Gastrocnemius medialis (tissue), 4 donors: Measurements from ENCODE around the gene ARSI.

Source experiments
- POLR2A ChIP-seq, 2 donors: fragments of 450-650 bp; IDR thresholded peaks; one replicate each; pipeline ENCODE4 v1.6.1; 2017; ENCODE audit warnings: antibody characterized with exemption in 2 of 2, mild to moderate bottlenecking in 2 of 2, moderate library complexity in 2 of 2
- TF ChIP-seq, protein P1 (sequence below), 5 experiments: fragments of 450-650 bp in 3 of 5; fragments of 200-600 bp in 2 of 5; sonication (generic) in 2 of 5; IDR thresholded peaks in 4 of 5; conservative IDR thresholded peaks in 1 of 5; 1 replicate in 4 of 5; 2 replicates in 1 of 5; pipeline ENCODE4 v1.5.1; 2016 to 2019; ENCODE audit warnings: antibody characterized with exemption in 5 of 5, mild to moderate bottlenecking in 3 of 5, moderate library complexity in 3 of 5

DNA sequence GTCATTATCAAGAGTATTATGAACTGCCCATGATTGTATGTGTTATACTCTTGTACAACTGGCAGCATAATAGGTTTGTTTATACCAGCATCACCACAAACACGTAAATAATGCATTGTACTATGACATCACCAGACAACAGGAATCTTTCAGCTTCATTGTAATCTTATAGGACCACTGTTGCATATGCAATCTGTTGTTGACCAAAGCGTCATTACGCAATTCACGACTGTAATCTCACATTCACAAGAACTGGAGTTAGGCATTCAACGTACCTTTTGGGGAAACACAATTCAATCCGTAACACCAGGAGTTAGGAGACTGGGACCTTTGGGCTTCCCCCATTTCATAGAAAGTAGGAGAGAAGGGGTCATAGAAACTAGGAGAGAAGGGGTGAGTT, 20.4 kb upstream of the ARSI start:
- no peak for TF ChIP-seq POLR2A (IDR thresholded peaks at IDR 0.05)
- TF ChIP-seq, protein P1, sequence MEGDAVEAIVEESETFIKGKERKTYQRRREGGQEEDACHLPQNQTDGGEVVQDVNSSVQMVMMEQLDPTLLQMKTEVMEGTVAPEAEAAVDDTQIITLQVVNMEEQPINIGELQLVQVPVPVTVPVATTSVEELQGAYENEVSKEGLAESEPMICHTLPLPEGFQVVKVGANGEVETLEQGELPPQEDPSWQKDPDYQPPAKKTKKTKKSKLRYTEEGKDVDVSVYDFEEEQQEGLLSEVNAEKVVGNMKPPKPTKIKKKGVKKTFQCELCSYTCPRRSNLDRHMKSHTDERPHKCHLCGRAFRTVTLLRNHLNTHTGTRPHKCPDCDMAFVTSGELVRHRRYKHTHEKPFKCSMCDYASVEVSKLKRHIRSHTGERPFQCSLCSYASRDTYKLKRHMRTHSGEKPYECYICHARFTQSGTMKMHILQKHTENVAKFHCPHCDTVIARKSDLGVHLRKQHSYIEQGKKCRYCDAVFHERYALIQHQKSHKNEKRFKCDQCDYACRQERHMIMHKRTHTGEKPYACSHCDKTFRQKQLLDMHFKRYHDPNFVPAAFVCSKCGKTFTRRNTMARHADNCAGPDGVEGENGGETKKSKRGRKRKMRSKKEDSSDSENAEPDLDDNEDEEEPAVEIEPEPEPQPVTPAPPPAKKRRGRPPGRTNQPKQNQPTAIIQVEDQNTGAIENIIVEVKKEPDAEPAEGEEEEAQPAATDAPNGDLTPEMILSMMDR (IDR thresholded peaks at IDR 0.05 in 4 of 5, conservative IDR thresholded peaks at IDR 0.05 in 1 of 5): no peak
